EL (cell line): ENCODE measurements around the gene SLC17A9.

Experiments used
- DNase-seq: peaks from one replicate; pipeline ENCODE4 v3.0.0-alpha.2; 2016

SLC17A9 gene

GRCh38 chr20:62940875-62941274 lies 11.6 kb upstream of the SLC17A9 start:
- no peak for DNase-seq

DNA sequence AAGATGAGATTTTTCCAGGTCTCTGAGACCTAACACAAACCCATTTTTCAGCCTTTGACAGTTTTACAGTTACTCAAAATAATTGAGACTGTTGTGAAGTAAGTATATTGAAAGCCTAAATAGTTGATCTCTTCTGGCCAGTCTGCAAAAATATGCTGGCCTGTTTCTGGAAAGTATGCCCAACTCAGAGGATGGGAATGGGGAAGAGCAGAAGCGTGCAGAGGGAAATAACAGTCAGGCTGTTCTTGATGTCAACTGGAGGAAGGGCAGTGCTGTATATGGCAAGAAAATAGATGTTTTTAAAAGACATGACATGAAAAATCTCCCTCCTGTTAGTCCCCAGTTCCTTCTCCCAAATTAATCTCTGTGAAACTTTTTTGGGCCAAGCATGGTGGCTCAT lies 10.7 kb upstream of the SLC17A9 start:
- DNase-seq, result no peak

- no peak for DNase-seq
Measured at GRCh38 chr20:62942456-62942855, 10.1 kb upstream of the SLC17A9 start.

DNA sequence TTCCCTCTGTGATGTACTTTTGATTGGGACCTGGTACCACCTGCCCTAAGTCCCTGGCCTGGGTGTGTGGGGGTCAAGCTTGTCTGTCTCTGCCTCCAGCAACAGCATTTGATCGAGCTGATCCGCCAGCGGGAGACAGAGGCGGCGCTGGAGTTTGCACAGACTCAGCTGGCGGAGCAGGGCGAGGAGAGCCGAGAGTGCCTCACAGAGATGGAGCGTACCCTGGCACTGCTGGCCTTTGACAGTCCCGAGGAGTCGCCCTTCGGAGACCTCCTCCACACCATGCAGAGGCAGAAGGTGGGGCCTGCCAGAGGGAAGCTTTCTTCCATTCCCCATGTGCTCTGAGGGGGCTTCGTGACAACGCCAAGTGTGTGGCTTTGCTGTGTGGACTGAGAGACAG lies 9.1 kb upstream of the SLC17A9 start:
- DNase-seq, result no peak

DNA sequence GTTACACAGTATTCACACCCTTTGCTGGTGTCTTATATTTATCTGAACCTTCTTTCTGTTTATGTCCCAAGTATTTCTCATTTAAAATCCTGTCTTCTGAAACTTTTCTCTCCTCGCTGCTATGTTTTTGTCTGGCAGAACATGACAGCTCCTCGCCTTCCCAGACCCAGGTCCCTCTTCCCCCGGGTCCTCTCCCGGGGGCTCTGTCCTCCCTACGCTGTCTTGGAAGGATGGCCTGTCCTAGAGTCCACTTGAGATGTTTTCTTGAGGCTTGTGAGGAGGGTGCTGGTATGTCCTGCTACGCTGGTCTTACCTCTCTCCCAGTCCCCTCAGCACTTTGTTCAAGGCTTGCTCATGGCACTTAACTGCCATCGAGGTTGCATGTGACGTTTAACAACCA lies 8.3 kb upstream of the SLC17A9 start:
- DNase-seq, result no peak

DNA sequence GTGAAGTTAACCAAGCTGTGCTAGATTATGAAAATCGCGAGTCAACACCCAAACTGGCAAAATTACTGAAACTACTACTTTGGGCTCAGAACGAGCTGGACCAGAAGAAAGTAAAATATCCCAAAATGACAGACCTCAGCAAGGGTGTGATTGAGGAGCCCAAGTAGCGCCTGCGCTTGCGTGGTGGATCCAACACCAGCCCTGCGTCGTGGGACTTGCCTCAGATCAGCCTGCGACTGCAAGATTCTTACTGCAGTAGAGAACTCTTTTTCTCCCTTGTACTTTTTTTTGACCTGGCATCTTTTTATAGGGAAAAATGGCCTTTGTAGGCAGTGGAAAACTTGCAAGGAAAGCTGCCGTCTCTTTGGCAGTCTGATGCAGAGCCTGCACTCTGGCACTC lies 7.8 kb upstream of the SLC17A9 start:
- DNase-seq, result no peak

DNA sequence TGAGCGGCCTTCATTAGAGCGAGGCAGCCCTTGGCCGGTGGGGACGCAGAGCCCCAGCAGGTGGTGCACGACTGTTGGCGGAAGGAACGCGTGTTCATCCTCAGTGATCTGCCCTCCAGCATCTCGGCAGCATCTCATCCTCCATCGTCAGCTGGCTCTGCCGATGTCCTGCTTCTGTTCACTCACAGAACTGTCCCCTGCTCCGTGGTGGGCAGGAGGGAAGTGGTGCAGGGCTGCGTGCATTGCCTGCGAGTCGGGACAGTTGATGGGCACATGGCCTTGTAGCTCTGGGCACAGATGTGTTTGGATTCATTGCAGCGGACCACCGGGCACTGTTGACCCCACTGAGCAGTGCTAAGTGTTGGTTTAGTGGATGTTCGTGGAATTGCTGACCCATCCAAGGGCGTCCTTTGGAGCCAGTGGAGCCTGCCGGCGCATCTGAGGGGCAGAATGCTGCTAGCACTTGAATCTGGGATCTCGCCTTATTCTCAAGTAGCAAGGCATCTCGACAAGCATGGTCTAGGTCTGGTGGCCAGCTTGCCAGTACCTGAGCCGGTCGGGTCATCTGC lies 6.7 kb upstream of the SLC17A9 start:
- no peak for DNase-seq

GRCh38 chr20:62946918-62947317 lies 5.6 kb upstream of the SLC17A9 start:
- DNase-seq, result no peak

GRCh38 chr20:62947532-62948300 lies 4.8 kb upstream of the SLC17A9 start:
- DNase-seq, result no peak

DNA sequence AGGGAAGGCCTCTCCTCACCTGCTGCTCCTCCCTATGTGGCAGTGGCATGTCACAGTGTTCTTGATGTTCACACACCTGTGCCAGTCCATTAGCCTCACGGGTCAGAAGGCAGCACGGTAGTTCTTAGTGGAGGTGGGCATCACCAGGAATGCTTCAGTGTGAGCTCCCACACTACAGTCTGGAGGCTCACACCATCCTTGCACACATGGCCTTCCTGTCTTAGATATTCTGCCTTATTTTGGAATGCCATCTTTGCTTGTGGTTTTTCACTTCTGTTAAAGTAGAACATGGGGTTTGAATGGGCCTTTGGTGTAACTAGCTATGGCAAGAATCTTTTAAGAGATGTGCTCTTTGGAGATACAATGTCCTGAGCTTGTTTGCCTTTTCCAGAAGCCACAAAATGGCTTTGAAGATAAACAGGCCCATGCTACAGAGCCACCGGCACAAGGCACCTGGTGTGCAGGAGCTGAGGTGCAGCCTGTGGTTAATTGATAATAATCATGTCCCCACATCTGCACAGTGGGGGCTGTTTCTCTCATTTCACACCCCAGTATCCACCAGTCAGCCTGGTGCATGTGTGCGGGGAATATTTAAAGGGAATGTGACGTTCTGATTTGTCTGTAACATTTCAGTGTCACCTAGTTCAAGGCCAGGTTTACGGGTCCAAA lies 3.2 kb upstream of the SLC17A9 start:
- no peak for DNase-seq

DNA sequence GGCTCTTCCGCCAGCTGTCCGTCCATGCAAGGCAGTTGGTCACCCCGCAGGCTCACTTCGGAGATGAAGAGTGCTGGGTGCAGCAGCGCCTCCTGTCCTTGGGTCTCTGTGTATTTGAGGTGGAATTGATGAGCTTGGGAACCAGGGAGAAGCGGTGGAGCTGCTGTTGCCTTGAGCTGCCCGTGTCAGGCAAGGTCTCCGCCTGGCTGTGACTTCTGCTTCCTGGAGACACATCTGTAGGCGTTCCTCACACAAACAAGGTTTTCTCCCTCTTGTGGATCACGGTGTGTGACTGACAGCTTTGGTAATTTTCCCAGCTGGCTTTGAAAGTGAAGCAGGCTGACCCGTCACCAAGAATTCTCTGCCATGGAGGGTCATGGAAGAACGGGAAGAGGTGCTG lies 2.5 kb upstream of the SLC17A9 start:
- DNase-seq, result no peak

- DNase-seq, result no peak
Measured at GRCh38 chr20:62950741-62951140, 1.8 kb upstream of the SLC17A9 start.

GRCh38 chr20:62951143-62951895 lies 1.2 kb upstream of the SLC17A9 start:
- DNase-seq, result no peak

- no peak for DNase-seq
Measured at GRCh38 chr20:62951896-62952372, 575 bp upstream of the SLC17A9 start.

DNA sequence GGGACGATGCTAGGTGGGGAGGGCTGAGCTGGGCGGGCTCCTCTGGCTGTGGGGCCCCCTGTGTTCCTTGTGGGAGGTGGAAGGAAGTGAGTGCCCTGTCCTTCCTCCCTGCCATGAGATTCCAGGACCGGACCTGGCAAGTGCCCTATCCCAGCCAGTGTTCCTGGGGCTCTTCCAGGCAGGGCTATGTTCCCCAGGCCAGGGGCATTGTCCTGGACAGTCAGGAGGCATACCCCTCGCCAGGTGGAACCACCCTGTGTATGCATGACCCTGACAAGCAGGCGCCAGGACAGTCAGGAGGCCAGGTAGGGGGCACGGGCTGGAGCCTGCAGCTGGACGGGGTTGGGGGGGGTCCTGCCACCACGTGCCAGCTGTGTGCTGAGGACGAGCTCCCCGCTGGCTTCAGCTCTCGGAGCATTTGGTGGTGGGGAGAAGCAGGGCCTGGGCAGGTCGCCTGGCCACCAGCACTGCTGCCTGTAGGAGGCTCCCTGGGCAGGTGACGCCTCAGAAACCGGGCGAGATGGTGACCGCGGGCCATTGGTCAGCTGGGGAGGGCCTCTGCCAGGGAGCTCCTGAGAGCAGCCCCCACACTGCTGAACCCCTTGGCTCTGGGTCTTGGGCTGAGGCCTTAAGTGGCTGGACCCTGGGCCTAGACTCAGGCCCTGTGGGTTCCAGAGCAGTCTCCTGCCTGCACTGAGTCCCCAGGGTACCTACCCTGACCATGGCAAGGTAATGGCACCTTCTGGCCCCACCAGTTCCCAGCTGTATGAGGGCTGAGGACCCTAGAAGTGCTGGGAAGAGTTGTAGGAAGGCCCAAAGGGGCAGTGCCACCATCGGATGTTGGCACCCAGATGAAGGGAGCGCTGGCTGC lies 694 bp downstream of the SLC17A9 start:
- DNase-seq, result peak; percentile 53

DNA sequence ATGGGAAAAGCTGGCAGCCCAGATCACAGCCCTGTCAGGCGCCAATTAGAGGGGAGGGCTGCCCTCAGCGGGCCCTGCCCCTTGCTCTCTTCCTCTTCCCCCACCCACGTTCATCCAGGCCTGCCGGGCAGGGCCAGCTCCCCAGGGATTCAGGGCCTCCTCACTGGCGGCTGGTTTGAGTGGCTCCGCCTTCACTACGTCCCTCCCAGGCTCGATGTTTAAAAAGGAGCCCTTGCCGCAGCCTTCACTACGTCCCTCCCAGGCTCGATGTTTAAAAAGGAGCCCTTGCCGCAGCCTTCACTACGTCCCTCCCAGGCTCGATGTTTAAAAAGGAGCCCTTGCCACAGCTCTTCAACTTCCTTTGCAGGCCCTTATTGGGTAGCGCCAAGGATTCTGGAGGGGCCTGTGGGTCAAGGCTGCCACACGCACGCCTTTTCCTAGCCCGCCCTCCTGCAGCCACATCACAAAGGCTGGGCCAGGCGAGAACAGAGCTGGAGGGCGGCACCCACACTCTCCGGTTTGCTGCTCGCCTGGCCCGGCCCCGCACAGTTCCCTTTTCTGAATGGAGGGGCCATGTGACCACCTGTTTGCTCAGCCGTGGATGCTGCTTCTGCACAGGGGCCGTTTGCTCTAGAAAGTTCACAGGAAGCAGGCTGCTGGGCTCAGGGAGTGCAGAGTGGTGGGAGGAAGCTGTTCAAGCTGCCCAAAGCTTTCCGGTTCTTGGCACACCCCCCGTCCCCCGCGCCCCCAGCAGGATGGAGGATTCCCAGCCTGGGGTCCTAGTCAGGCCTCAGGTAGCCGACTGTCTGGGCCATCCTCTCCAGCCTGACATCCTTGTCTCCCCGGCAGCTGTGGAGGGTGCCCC lies 1.6 kb downstream of the SLC17A9 start:
- DNase-seq, result peak; percentile 79

DNA sequence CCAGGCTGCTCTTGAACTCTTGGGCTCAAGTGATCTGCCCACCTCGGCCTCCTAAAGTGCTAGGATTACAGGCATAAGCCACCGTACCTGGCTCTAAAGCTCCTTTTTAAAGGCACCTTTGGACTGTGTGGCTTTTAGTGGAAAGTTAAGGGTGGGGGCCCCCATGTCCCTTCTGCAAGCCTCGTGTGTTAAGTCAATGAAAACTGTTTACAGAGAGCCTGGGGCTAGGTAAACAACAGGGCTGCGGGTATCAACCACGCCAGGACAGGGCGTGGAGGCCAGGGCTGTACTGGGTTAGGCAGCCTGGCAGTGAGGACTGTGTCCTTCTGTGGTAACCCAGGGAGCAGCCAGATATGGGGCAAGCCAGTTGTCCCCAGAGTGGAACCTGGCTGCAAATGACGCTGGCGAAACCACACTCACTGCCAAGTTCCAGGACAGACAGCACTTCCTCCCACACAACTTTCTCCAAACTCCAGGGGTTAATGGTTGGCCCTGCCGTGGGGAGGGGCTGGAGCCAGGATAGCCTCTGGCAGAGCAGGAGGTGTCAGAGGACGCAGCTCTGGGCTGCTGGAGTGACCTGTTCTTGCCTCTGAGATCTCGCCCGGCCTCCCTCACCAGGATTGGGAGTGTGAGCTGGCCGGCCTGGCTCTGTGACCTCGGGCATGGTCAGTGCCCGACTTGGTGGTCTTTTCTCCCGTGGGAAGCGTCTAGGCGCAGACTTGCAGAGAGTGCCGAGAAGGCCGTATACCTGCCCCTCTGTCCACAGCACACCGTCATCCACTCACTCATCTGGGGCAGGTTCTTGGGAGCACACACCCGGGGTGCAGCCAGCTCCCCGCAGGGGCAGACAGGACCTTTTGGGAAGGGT lies 3.2 kb downstream of the SLC17A9 start:
- DNase-seq, result no peak

DNA sequence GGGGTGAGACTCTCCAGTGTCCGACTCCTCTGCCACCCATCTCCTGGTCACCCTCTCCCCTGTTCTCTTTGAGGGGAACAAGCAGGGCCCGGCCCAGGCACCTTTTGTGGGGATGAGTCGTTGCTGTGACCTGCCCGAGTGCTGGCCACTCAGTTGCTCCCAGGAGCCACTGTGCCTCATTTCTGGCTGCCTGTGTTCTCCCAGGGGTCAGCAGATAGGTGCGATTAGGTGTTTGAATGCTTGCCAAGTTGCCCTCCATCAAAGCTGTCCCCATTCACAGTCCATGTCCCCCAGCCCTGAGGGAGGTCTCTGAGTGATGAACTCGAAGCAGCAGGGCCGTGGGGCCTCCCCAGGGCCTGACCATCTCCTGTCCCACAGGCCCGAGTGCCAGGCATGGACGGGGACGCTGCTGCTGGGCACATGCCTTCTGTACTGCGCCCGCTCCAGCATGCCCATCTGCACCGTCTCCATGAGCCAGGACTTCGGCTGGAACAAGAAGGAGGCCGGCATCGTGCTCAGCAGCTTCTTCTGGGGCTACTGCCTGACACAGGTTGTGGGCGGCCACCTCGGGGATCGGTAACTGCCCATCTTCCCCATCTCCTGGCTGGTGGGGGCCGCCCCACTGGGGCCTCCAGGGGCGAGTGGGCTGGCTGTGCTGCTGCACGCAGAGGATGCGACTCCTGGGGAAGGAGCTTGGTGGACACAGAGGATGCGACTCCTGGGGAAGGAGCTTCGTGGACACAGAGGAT lies 4.1 kb downstream of the SLC17A9 start:
- DNase-seq, result no peak
